NT2/D1 (cell line): ENCODE results near the gene KIF5B.
"Not testable (repeated sequence)": the region's sequence is repeated elsewhere in the genome, so short reads cannot be mapped to it uniquely, and the experiment has no call there.

Experiments used
- SUZ12 ChIP-seq: IDR thresholded peaks from 2 replicates; pipeline ENCODE4 v1.6.1; 2011; ENCODE audit not compliant: insufficient read length, insufficient read depth; ENCODE audit errors: extremely low read depth
- YY1 ChIP-seq: IDR thresholded peaks from 2 replicates; pipeline ENCODE4 v1.6.1; 2011; ENCODE audit not compliant: insufficient read length, insufficient read depth
- ZNF274 ChIP-seq: IDR thresholded peaks from 2 replicates; pipeline ENCODE4 v1.6.1; 2011; ENCODE audit warnings: mild to moderate bottlenecking, low read depth, low read length

DNA sequence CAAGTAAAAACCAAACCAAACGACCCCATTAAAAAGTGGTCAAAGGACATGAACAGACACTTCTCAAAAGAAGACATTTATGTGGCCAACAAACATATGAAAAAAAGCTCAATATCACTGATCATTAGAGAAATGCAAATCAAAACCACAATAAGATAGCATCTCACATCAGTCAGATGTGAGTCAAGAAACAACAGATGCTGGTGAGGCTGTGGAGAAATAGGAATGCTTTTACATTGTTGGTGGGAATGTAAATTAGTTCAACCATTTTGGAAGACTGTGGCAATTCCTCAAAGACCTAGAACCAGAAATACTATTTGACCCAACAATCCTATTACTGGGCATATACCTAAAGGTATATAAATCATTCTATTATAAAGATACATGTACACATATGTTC, 68.4 kb downstream of the KIF5B start:
- not testable (repeated sequence) for TF ChIP-seq YY1, SUZ12, ZNF274
